Esophagus squamous epithelium (tissue), 5 donors: ENCODE results near the gene R3HDM4. TPM values are rescaled to one million over a fixed set of nuclear protein-coding genes. Genes with fewer than 3 reads are reported as not detected.
"Not testable (repeated sequence)": the region's sequence is repeated elsewhere in the genome, so short reads cannot be mapped to it uniquely, and the experiment has no call there.

Source experiments
- DNase-seq: peaks from one replicate; lab custom pipeline; 2025; lab: John Stamatoyannopoulos, UW
- H3K27ac ChIP-seq, 4 donors: fragments of 200-600 bp; sonication (generic); one replicate each; pipeline ENCODE4 v1.5.1; 2016 to 2019; ENCODE audit warnings: mild to moderate bottlenecking in 1 of 4
- H3K27me3 ChIP-seq, 4 donors: fragments of 200-600 bp; sonication (generic); 1 replicate in 3 of 4; 2 replicates in 1 of 4; pipeline versions ENCODE4 v1.5.1 to v1.6.0; 2017 to 2021; ENCODE audit warnings: antibody characterized with exemption in 1 of 4
- H3K36me3 ChIP-seq, 3 donors: fragments of 200-600 bp; sonication (generic); one replicate each; pipeline ENCODE4 v1.5.1; 2016 to 2019
- H3K4me1 ChIP-seq, 3 donors: fragments of 200-600 bp; sonication (generic); one replicate each; pipeline ENCODE4 v1.5.1; 2017 to 2019
- H3K4me3 ChIP-seq, 4 donors: fragments of 200-600 bp; sonication (generic); 1 replicate in 3 of 4; 2 replicates in 1 of 4; pipeline ENCODE4 v1.5.1; 2016 to 2019; ENCODE audit warnings: mild to moderate bottlenecking in 2 of 4, moderate library complexity in 1 of 4
- H3K9me3 ChIP-seq, 3 donors: fragments of 200-600 bp; sonication (generic); one replicate each; pipeline ENCODE4 v1.5.1; 2016 to 2019
- CTCF ChIP-seq, 6 experiments: fragments of 450-650 bp in 4 of 6; fragments of 200-600 bp in 2 of 6; sonication (generic) in 2 of 6; IDR thresholded peaks; one replicate each; pipeline ENCODE4 v1.5.1; 2016 to 2019; ENCODE audit warnings: antibody characterized with exemption in 6 of 6, mild to moderate bottlenecking in 4 of 6, moderate library complexity in 4 of 6
- POLR2A ChIP-seq, 4 donors: fragments of 450-650 bp; IDR thresholded peaks; one replicate each; pipeline ENCODE4 v1.6.1; 2017; ENCODE audit warnings: antibody characterized with exemption in 4 of 4, mild to moderate bottlenecking in 4 of 4, moderate library complexity in 3 of 4
- WGBS, 2 donors: methylation state at CpG; one replicate each; pipeline ENCODE4 v1.1.5; 2018; 5-methylcytosine and 5-hydroxymethylcytosine counted together
- intact Hi-C: fragments of 100-400 bp; cut with DNase I; formaldehyde crosslinking; loops from one replicate; pipeline ENCODE4 v1.15.0; 2022
- total RNA-seq, 4 donors: library from RNA; depleted of rRNA; stranded (reverse); fragments of >200 nt; gene quantifications; one replicate each; pipeline ENCODE4 v1.1.0, GENCODE V29; 2016
- donor health status: DM: yes; HTN: yes; CAD: no.

R3HDM4 gene
- total RNA-seq, 4 donors from 2014 or later = 42.9 to 83.7 (median 62.4) TPM

- Histone ChIP-seq H3K36me3 (peaks cover 40 to 88% (median 49%) of the 10 kb centered on the region in 3 donors), H3K9me3 (no peaks in the 10 kb centered on the region), H3K4me3 (no peak overlapping the region), H3K27me3 (no peaks in the 10 kb centered on the region), H3K4me1 (peaks cover 0 to 10% (median 0%) of the 10 kb centered on the region in 3 donors), H3K27ac (no peak overlapping the region)
- 94% methylated on average over 15 of the region's 34 CpGs; no CpG with 5 or more reads in 1 of the 2 donors for WGBS, 2 donors
- no peak for DNase-seq
- intact Hi-C loops = no loop called here
- TF ChIP-seq CTCF (IDR thresholded peaks at IDR 0.05) (no peak), POLR2A (IDR thresholded peaks at IDR 0.05) (no peak)
Measured at GRCh38 chr19:881385-882071, 31.5 kb downstream of the R3HDM4 start.

- no peaks in the 10 kb centered on the region for H3K27me3 ChIP-seq
- intact Hi-C loops = no loop called here
Measured at GRCh38 chr19:879711-880438, 33.1 kb downstream of the R3HDM4 start.

GRCh38 chr19:878751-879561 is 34.1 kb downstream of the R3HDM4 start:
- H3K9me3 ChIP-seq, H3K4me3 ChIP-seq, intact Hi-C loops, H3K27ac ChIP-seq, H3K27me3 ChIP-seq: not testable (repeated sequence)
- DNase-seq = peak; percentile 50
- H3K36me3 ChIP-seq = peaks cover 29 to 86% (median 31%) of the 10 kb centered on the region in 3 donors
- 68 to 91% methylated on average over 4 to 5 of the region's 24 CpGs for whole genome bisulfite sequencing, 2 donors
- peaks cover 0 to 14% (median 0%) of the 10 kb centered on the region in 3 donors for H3K4me1 ChIP-seq

More at GRCh38 chr19:879711-880438, 33.1 kb downstream of the R3HDM4 start:
- WGBS, 2 donors = 85% methylated on average over 4 of the region's 37 CpGs; no CpG with 5 or more reads in 1 of the 2 donors
- Histone ChIP-seq H3K4me1 (peaks cover 0 to 12% (median 0%) of the 10 kb centered on the region in 3 donors), H3K36me3 (peaks cover 36 to 88% (median 37%) of the 10 kb centered on the region in 3 donors), H3K9me3 (no peaks in the 10 kb centered on the region), H3K4me3 (no peak overlapping the region), H3K27ac (no peak overlapping the region)
- TF ChIP-seq CTCF (IDR thresholded peaks at IDR 0.05) (no peak), POLR2A (IDR thresholded peaks at IDR 0.05) (no peak)
- no peak for DNase-seq

GRCh38 chr19:877992-878660 is 34.9 kb downstream of the R3HDM4 start:
- H3K9me3 ChIP-seq, H3K27me3 ChIP-seq, DNase-seq, intact Hi-C loops, H3K4me3 ChIP-seq, H3K27ac ChIP-seq: not testable (repeated sequence)
- Histone ChIP-seq H3K36me3 (peaks cover 29 to 86% (median 35%) of the 10 kb centered on the region in 3 donors), H3K4me1 (peaks cover 0 to 17% (median 0%) of the 10 kb centered on the region in 3 donors)
- no CpG with 5 or more reads among the region's 23 CpGs for WGBS, 2 donors

GRCh38 chr19:876780-877314 is 36.2 kb downstream of the R3HDM4 start:
- intact Hi-C loops = no loop called here
- H3K36me3 ChIP-seq = peaks cover 27 to 73% (median 29%) of the 10 kb centered on the region in 3 donors
- H3K4me1 ChIP-seq = peaks cover 8 to 27% (median 9%) of the 10 kb centered on the region in 3 donors
- no peaks in the 10 kb centered on the region for H3K9me3 ChIP-seq
- DNase-seq = no peak
- no peaks in the 10 kb centered on the region for H3K27me3 ChIP-seq
- WGBS, 2 donors = 81 to 85% methylated on average over 4 to 18 of the region's 29 CpGs
- no peak overlapping the region for H3K27ac ChIP-seq
- TF ChIP-seq POLR2A (IDR thresholded peaks at IDR 0.05) (no peak), CTCF (IDR thresholded peaks at IDR 0.05) (no peak)
- no peak overlapping the region for H3K4me3 ChIP-seq
